WTC11 (cell line): Measurements from ENCODE around the gene FGD5. TPM values are rescaled to one million over a fixed set of nuclear protein-coding genes. Genes with fewer than 3 reads are reported as not detected.

ENCODE experiments used
- ATAC-seq: fragments of 200-7000 bp; cut with Tn5 transposase; 2 replicates; pipeline ENCODE4 v1.10.0; 2021; ENCODE audit warnings: mild to moderate bottlenecking, moderate library complexity
- CTCF ChIA-PET: fragments of 300-600 bp; sonication (Branson Sonifier 250); formaldehyde crosslinking; loops from one replicate; lab custom pipeline; 2021; ENCODE audit warnings: antibody characterized with exemption; lab: Charles Lee
- POLR2A ChIA-PET: fragments of 350-600 bp; sonication (Branson Sonifier 250); formaldehyde crosslinking; loops from one replicate; lab custom pipeline; 2021; ENCODE audit warnings: antibody characterized with exemption; lab: Charles Lee
- DNase-seq: peaks from one replicate; pipeline ENCODE4 v3.0.0; 2021; ENCODE audit warnings: low spot score
- H3K27ac Mint-ChIP-seq: 2 replicates; pipeline ENCODE4 v1.8.0; 2021; ENCODE audit warnings: mixed read lengths
- H3K27me3 Mint-ChIP-seq: 2 replicates; pipeline ENCODE4 v1.8.0; 2021; ENCODE audit warnings: low read depth, mild to moderate bottlenecking, moderate library complexity, mixed read lengths
- H3K36me3 Mint-ChIP-seq: 2 replicates; pipeline ENCODE4 v1.8.0; 2021; ENCODE audit warnings: mixed read lengths
- H3K4me1 Mint-ChIP-seq: 2 replicates; pipeline ENCODE4 v1.8.0; 2022; ENCODE audit warnings: mixed read lengths
- H3K4me3 Mint-ChIP-seq: 2 replicates; pipeline ENCODE4 v1.8.0; 2021; ENCODE audit warnings: mild to moderate bottlenecking, moderate library complexity, mixed read lengths
- H3K9me3 Mint-ChIP-seq: 2 replicates; pipeline ENCODE4 v1.8.0; 2021; ENCODE audit warnings: mixed read lengths
- CREM ChIP-seq: sonication (generic); formaldehyde crosslinking; IDR thresholded peaks from 2 replicates; pipeline ENCODE4 v1.8.1; 2022; ENCODE audit warnings: mild to moderate bottlenecking, missing genetic modification reagents, moderate library complexity
- EMX1 ChIP-seq: fragments of 250-450 bp; sonication (Bioruptor Pico); IDR thresholded peaks from 2 replicates; pipeline ENCODE4 v1.8.0; 2021; ENCODE audit warnings: mild to moderate bottlenecking
- HMGA2 ChIP-seq: fragments of 250-450 bp; sonication (Bioruptor Pico); IDR thresholded peaks from 2 replicates; pipeline ENCODE4 v1.4.0; 2021; ENCODE audit warnings: mild to moderate bottlenecking, moderate library complexity
- NFE2L1 ChIP-seq: sonication (generic); formaldehyde crosslinking; IDR thresholded peaks from 2 replicates; pipeline ENCODE4 v1.8.1; 2023; ENCODE audit warnings: missing genetic modification reagents
- NR1H2 ChIP-seq: sonication (generic); formaldehyde crosslinking; IDR thresholded peaks from 2 replicates; pipeline ENCODE4 v1.9.0; 2021; ENCODE audit warnings: mild to moderate bottlenecking, moderate library complexity, missing genetic modification reagents
- TEAD4 ChIP-seq: sonication (generic); formaldehyde crosslinking; IDR thresholded peaks from 2 replicates; pipeline ENCODE4 v1.8.0; 2022; ENCODE audit warnings: mild to moderate bottlenecking, missing genetic modification reagents
- TP53 ChIP-seq: sonication (generic); formaldehyde crosslinking; IDR thresholded peaks from 2 replicates; pipeline ENCODE4 v1.8.1; 2023; ENCODE audit warnings: mild to moderate bottlenecking, missing genetic modification reagents
- ZNF121 ChIP-seq: sonication (generic); formaldehyde crosslinking; IDR thresholded peaks from 2 replicates; pipeline ENCODE4 v1.8.0; 2023; ENCODE audit warnings: missing genetic modification reagents
- ZNF138 ChIP-seq: sonication (generic); formaldehyde crosslinking; conservative IDR thresholded peaks from 2 replicates; pipeline ENCODE4 v1.8.1; 2022; ENCODE audit warnings: mild to moderate bottlenecking, moderate library complexity, missing genetic modification reagents
- ZNF219 ChIP-seq: sonication (generic); formaldehyde crosslinking; IDR thresholded peaks from 2 replicates; pipeline ENCODE4 v1.8.0; 2023; ENCODE audit warnings: missing genetic modification reagents, mild to moderate bottlenecking, borderline replicate concordance
- ZNF423 ChIP-seq: fragments of 250-450 bp; sonication (Bioruptor Pico); IDR thresholded peaks from 2 replicates; pipeline ENCODE4 v2.1.2; 2022; ENCODE audit warnings: mild to moderate bottlenecking, moderate library complexity
- total RNA-seq: library from RNA; stranded (reverse); gene quantifications from 3 replicates; pipeline ENCODE4 v1.2.3, GENCODE V29; 2021
- TF ChIP-seq, protein P1 (sequence below): sonication (generic); formaldehyde crosslinking; IDR thresholded peaks from 2 replicates; pipeline ENCODE4 v1.8.1; 2023; ENCODE audit warnings: mild to moderate bottlenecking, missing genetic modification reagents
- TF ChIP-seq, protein P2 (sequence below): sonication (generic); formaldehyde crosslinking; IDR thresholded peaks from 2 replicates; pipeline ENCODE4 v1.8.1; 2023; ENCODE audit warnings: mild to moderate bottlenecking, missing genetic modification reagents, borderline replicate concordance
- TF ChIP-seq, protein P3 (sequence below): sonication (generic); formaldehyde crosslinking; IDR thresholded peaks from 2 replicates; pipeline ENCODE4 v1.8.1; 2023; ENCODE audit warnings: mild to moderate bottlenecking, missing genetic modification reagents, moderate library complexity
- TF ChIP-seq, protein P4 (sequence below): sonication (generic); formaldehyde crosslinking; IDR thresholded peaks from 2 replicates; pipeline ENCODE4 v1.8.1; 2023; ENCODE audit warnings: mild to moderate bottlenecking, missing genetic modification reagents, moderate library complexity

FGD5 gene
- total RNA-seq, 1 experiment from 2014 or later: 18.3 TPM

DNA sequence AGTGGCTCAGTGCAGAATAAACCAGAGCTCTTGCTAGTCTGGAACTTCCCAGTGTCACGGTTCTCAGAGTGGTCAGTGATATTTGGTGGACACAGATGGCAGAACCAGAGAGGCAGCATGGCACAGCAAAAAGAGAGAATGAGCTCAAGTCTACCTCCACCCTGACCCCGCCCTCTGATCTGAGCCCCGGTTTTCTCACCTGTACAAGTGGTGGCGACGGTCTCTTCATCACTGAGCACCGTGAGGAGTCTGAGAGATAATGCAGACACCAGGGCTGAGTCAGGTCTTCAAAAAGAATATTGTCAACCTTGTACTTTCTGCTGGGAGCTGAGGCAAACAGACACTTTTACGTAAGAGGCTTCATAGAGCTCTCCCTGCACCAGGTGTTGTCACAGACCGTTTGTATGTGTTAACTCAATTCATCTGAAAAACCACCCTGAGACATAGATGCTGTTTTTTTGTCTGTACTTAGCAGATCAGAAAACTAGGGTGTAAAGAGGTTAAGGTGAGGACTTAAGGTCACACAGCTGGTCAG, 13.2 kb downstream of the FGD5 start (continued):
- TF ChIP-seq, protein P1, sequence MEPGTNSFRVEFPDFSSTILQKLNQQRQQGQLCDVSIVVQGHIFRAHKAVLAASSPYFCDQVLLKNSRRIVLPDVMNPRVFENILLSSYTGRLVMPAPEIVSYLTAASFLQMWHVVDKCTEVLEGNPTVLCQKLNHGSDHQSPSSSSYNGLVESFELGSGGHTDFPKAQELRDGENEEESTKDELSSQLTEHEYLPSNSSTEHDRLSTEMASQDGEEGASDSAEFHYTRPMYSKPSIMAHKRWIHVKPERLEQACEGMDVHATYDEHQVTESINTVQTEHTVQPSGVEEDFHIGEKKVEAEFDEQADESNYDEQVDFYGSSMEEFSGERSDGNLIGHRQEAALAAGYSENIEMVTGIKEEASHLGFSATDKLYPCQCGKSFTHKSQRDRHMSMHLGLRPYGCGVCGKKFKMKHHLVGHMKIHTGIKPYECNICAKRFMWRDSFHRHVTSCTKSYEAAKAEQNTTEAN (CRISPR knock-in tag): no peak
- no peak for TF ChIP-seq ZNF138
- TF ChIP-seq HMGA2: no peak
- TF ChIP-seq ZNF219 (CRISPR knock-in tag): no peak

DNA sequence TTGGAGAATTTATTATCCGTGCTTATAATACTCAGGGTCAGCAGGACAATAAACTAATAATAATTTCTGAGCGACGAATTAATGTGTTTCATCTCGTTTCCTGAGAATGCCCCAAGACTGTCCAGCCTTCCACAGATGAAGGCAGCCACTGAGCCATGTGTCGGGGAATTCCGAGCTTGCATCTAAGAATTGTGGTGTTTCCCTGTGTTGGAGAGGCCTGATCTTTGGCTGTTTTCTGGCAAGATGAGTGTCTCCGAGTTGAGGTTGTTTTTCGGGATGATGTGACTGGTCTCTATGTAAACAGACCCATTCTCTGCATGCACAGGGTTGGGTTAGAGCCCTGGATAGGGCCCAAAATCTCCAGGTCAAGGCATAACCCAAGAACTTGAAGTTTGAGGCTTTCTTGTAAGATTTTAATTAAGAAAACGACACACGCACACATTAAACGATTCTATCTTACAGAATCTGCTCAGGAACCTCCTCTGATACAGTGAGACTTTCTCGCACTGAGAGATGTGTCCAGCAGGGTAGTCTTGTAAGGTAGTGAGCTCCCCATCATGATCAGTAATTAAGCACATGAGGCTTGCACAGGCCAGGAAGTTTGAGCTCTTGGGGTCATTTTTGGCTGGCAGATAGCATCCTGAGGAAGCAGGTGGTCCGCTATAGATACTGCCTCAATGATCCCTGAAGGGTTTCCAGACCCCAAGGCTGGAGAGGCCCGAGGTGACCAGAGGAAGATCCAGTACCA, 14.4 kb downstream of the FGD5 start:
- no peak for TF ChIP-seq TP53 (CRISPR knock-in tag)
- TF ChIP-seq, protein P2, sequence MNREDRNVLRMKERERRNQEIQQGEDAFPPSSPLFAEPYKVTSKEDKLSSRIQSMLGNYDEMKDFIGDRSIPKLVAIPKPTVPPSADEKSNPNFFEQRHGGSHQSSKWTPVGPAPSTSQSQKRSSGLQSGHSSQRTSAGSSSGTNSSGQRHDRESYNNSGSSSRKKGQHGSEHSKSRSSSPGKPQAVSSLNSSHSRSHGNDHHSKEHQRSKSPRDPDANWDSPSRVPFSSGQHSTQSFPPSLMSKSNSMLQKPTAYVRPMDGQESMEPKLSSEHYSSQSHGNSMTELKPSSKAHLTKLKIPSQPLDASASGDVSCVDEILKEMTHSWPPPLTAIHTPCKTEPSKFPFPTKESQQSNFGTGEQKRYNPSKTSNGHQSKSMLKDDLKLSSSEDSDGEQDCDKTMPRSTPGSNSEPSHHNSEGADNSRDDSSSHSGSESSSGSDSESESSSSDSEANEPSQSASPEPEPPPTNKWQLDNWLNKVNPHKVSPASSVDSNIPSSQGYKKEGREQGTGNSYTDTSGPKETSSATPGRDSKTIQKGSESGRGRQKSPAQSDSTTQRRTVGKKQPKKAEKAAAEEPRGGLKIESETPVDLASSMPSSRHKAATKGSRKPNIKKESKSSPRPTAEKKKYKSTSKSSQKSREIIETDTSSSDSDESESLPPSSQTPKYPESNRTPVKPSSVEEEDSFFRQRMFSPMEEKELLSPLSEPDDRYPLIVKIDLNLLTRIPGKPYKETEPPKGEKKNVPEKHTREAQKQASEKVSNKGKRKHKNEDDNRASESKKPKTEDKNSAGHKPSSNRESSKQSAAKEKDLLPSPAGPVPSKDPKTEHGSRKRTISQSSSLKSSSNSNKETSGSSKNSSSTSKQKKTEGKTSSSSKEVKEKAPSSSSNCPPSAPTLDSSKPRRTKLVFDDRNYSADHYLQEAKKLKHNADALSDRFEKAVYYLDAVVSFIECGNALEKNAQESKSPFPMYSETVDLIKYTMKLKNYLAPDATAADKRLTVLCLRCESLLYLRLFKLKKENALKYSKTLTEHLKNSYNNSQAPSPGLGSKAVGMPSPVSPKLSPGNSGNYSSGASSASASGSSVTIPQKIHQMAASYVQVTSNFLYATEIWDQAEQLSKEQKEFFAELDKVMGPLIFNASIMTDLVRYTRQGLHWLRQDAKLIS (CRISPR knock-in tag): no peak
- TF ChIP-seq EMX1 (CRISPR knock-in tag): no peak
- peaks cover 22% of the 10 kb centered on the region for H3K4me1 Mint-ChIP-seq
- ATAC-seq (no peak), DNase-seq (no peak)
- H3K36me3 Mint-ChIP-seq: no peaks in the 10 kb centered on the region
- POLR2A ChIA-PET: interaction anchor here (0.6 kb wide), 1 partner anchor 442 kb away, joined by 7 read pairs; no protein-coding TSS in a partner anchor
- CTCF ChIA-PET: no interaction called here
- no peak overlapping the region for H3K4me3 Mint-ChIP-seq
- H3K27me3 Mint-ChIP-seq: no peaks in the 10 kb centered on the region
- H3K9me3 Mint-ChIP-seq: no peaks in the 10 kb centered on the region
- no peak overlapping the region for H3K27ac Mint-ChIP-seq

DNA sequence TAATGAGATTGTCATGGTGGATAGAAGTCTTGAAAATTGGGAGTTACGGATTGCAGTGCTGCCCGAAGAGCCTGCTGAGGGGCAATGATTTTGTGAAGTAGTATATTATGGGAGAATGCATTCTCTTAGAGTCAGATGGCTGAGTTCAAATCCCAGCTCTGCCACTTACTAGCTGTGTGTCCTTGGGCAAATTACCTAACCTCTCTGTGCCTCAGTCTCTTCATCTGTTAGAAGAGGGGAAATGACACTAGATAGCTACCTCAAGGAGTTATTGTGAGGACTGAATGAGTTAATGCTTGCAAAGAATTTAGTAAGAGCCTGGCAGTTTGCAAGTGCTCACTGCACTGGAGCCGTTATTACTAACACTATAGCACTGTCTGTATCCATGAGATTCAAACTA, 15.4 kb downstream of the FGD5 start:
- H3K27ac Mint-ChIP-seq: no peak overlapping the region
- peaks cover 31% of the 10 kb centered on the region for H3K4me1 Mint-ChIP-seq
- TF ChIP-seq ZNF423 (CRISPR knock-in tag) (no peak), CREM (CRISPR knock-in tag) (no peak)
- ATAC-seq (no peak), DNase-seq (no peak)
- no peaks in the 10 kb centered on the region for H3K27me3 Mint-ChIP-seq
- no peaks in the 10 kb centered on the region for H3K9me3 Mint-ChIP-seq
- no peak overlapping the region for H3K4me3 Mint-ChIP-seq
- ChIA-PET CTCF (interaction anchor here (1.7 kb wide), 1 partner anchor 87 kb away, joined by 3 read pairs; no protein-coding TSS in a partner anchor), POLR2A (no interaction called here)
- no peaks in the 10 kb centered on the region for H3K36me3 Mint-ChIP-seq

DNA sequence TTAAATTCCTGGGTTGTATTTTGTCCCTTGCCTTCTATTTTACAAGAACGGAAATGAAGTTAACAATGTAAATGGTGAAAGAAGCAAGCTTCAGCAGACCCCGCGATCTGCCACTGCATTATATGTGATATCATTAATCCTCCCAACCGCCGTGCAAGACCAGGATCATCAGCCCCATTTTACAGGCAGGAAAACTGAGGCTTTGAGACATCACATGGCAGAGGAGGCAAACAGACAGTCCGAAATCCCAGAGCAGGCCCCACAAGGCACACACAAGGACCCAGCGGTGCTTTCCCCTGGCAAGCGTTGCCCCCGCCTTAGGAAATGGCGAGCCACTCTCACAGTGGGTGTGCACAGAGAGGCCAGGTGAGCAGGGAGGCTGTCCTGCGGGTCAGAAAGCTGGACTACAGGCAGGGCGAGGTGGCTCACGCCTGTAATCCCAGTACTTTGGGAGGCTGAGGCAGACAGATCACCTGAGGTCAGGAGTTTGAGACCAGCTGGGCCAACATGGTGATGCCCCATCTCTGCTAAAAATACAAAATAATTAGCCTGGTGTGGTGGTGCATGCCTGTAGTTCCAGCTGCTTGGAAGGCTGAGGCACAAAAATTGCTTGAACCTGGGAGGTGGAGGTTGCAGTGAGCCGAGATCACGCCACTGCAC, 16.2 kb downstream of the FGD5 start:
- Mint-ChIP-seq H3K36me3 (no peaks in the 10 kb centered on the region), H3K4me3 (no peak overlapping the region), H3K4me1 (peaks cover 31% of the 10 kb centered on the region), H3K27ac (no peak overlapping the region), H3K9me3 (no peaks in the 10 kb centered on the region), H3K27me3 (no peaks in the 10 kb centered on the region)
- CTCF ChIA-PET: interaction anchor here (1.7 kb wide), 1 partner anchor 86 kb away, joined by 3 read pairs; no protein-coding TSS in a partner anchor
- POLR2A ChIA-PET: no interaction called here
- ATAC-seq: no peak
- TF ChIP-seq, protein P3, sequence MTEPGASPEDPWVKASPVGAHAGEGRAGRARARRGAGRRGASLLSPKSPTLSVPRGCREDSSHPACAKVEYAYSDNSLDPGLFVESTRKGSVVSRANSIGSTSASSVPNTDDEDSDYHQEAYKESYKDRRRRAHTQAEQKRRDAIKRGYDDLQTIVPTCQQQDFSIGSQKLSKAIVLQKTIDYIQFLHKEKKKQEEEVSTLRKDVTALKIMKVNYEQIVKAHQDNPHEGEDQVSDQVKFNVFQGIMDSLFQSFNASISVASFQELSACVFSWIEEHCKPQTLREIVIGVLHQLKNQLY (CRISPR knock-in tag): no peak
- TF ChIP-seq, protein P2 (CRISPR knock-in tag): no peak
- TF ChIP-seq, protein P4, sequence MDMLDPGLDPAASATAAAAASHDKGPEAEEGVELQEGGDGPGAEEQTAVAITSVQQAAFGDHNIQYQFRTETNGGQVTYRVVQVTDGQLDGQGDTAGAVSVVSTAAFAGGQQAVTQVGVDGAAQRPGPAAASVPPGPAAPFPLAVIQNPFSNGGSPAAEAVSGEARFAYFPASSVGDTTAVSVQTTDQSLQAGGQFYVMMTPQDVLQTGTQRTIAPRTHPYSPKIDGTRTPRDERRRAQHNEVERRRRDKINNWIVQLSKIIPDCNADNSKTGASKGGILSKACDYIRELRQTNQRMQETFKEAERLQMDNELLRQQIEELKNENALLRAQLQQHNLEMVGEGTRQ (CRISPR knock-in tag): no peak
- TF ChIP-seq NR1H2: no peak
- no peak for TF ChIP-seq TEAD4
- TF ChIP-seq ZNF121: no peak
- no peak for TF ChIP-seq NFE2L1 (CRISPR knock-in tag)
- no peak for DNase-seq
